Keratinocyte (primary cell): ENCODE results near the gene NR2C2AP. TPM values are rescaled to one million over a fixed set of nuclear protein-coding genes. Genes with fewer than 3 reads are reported as not detected.

ENCODE experiments used
- DNase-seq: peaks from one replicate; pipeline ENCODE4 v3.0.0-alpha.2; 2011; ENCODE audit warnings: low read depth, missing footprints, low spot score
- FAIRE-seq: peaks from 2 replicates; lab custom pipeline; 2011; peaks lifted over from hg19 to GRCh38; lab: Jason Lieb, UNC
- H2AFZ ChIP-seq: 2 replicates; pipeline ENCODE4 v1.6.0; 2012; ENCODE audit warnings: low read length, control low read depth, inconsistent platforms; ENCODE audit not compliant: control insufficient read depth
- H3K27ac ChIP-seq: 2 replicates; pipeline ENCODE4 v1.5.1; 2011; ENCODE audit warnings: low read length; ENCODE audit not compliant: control insufficient read depth, insufficient read depth
- H3K27me3 ChIP-seq: 3 replicates; pipeline ENCODE4 v1.6.0; 2011; ENCODE audit warnings: low read length; ENCODE audit not compliant: control insufficient read depth, insufficient read depth; ENCODE audit errors: extremely low read depth
- H3K36me3 ChIP-seq, 2 experiments: 2 replicates in 1 of 2; 3 replicates in 1 of 2; pipeline ENCODE4 v1.5.1; 2011; ENCODE audit warnings: low read length in 2 of 2, mild to moderate bottlenecking in 1 of 2; ENCODE audit not compliant: control insufficient read depth in 2 of 2, insufficient read depth in 2 of 2; ENCODE audit errors: extremely low read depth in 1 of 2
- H3K4me1 ChIP-seq: 3 replicates; pipeline ENCODE4 v1.5.1; 2011; ENCODE audit warnings: low read length; ENCODE audit not compliant: control insufficient read depth, insufficient read depth; ENCODE audit errors: extremely low read depth
- H3K4me2 ChIP-seq: 3 replicates; pipeline ENCODE4 v1.6.0; 2011; ENCODE audit warnings: low read depth, low read length; ENCODE audit not compliant: control insufficient read depth, insufficient read depth; ENCODE audit errors: extremely low read depth
- H3K4me3 ChIP-seq, 3 experiments: fragments of 200-600 bp in 1 of 3; sonication (generic) in 1 of 3; 2 replicates in 2 of 3; 3 replicates in 1 of 3; pipeline ENCODE4 v1.5.1; 2011 to 2016; ENCODE audit warnings: low read length in 3 of 3, mild to moderate bottlenecking in 3 of 3, control low read depth in 2 of 3, inconsistent platforms in 1 of 3, low read depth in 1 of 3, mixed read lengths in 1 of 3, mixed run types in 1 of 3, moderate library complexity in 1 of 3; ENCODE audit not compliant: control insufficient read depth in 2 of 3, insufficient read depth in 2 of 3; ENCODE audit errors: extremely low read depth in 1 of 3
- H3K79me2 ChIP-seq: 2 replicates; pipeline ENCODE4 v1.6.0; 2012; ENCODE audit warnings: low read length; ENCODE audit not compliant: control insufficient read depth, insufficient read depth
- H3K9ac ChIP-seq: 3 replicates; pipeline ENCODE4 v1.6.0; 2011; ENCODE audit warnings: low read length; ENCODE audit not compliant: control insufficient read depth, insufficient read depth; ENCODE audit errors: extremely low read depth
- H3K9me1 ChIP-seq: 3 replicates; pipeline ENCODE4 v1.6.0; 2011; ENCODE audit warnings: low read length; ENCODE audit not compliant: control insufficient read depth, insufficient read depth; ENCODE audit errors: extremely low read depth
- H3K9me3 ChIP-seq: 2 replicates; pipeline ENCODE4 v1.5.1; 2012; ENCODE audit warnings: low read depth, low read length; ENCODE audit not compliant: control insufficient read depth
- H4K20me1 ChIP-seq: 3 replicates; pipeline ENCODE4 v1.6.0; 2011; ENCODE audit warnings: low read length; ENCODE audit not compliant: control insufficient read depth, insufficient read depth; ENCODE audit errors: extremely low read depth
- CTCF ChIP-seq, 3 experiments: IDR thresholded peaks in 1 of 3; conservative IDR thresholded peaks in 1 of 3; optimal IDR thresholded peaks in 1 of 3; 2 replicates in 2 of 3; 3 replicates in 1 of 3; pipeline versions ENCODE3 to v1.5.1; 2011; ENCODE audit warnings: low read length in 3 of 3, mild to moderate bottlenecking in 3 of 3, moderate library complexity in 2 of 3, control low read depth in 1 of 3, inconsistent platforms in 1 of 3; ENCODE audit not compliant: insufficient read depth in 2 of 3; ENCODE audit errors: extremely low read depth in 1 of 3
- EZH2 ChIP-seq: IDR thresholded peaks from one replicate; pipeline ENCODE4 v1.6.1; 2012; ENCODE audit warnings: inconsistent platforms, mild to moderate bottlenecking, low read length, moderate library complexity
- dilution Hi-C: fragments of 300-500 bp; cut with MboI; formaldehyde crosslinking; loops from one replicate; pipeline ENCODE4 v1.7.0; 2020; ENCODE audit warnings: low sequenced_read_pairs; ENCODE audit not compliant: extremely low pct_ligation_motif_present
- polyA plus RNA-seq, 5 experiments: library from polyadenylated mRNA; depleted of rRNA in 3 of 5; stranded (reverse) in 3 of 5; stranded (forward) in 1 of 5; unstranded in 1 of 5; fragments of >200 nt; gene quantifications; 1 replicate in 1 of 5; 2 replicates in 3 of 5; 3 replicates in 1 of 5; pipeline versions ENCODE4 v1.2.1 to v1.2.3, GENCODE V29; 2011 to 2012; ENCODE audit warnings: missing spikeins in 2 of 5, low read depth in 1 of 5, low replicate concordance in 1 of 5

NR2C2AP gene
- polyA plus RNA-seq, 1 donor (not counting 4 experiments of a cell fraction or from before 2014, with no cell fraction given), result 12.3 TPM

DNA sequence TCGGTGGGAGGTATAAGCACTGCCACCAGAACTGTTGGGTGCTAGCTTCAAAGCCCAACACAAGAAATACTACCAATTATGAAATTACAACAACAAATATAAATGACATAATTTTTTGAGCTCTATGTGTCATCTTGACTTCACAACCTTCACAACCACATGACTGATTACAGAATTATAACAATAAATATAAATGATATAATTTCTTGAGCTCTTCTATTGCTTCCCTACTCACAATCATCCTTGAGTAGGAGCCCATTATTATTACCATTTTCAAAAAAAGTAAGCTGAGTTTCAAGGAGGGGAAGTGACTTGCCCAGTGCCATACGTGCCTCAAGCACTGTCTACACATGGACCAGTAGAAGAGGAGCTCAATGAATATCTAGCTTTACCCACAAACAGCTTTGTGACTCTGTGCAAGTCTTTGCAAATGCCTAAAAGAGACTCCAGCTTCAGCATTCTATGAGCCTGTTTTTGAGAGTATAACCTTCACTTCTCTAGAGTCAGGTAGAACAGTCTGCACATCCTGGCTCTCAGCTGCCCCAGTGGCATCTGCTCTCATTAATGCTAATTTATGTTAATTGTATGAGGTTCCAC, 31.1 kb upstream of the NR2C2AP start:
- dilution Hi-C loops, result no loop called here
- Histone ChIP-seq H3K9me1 (no peaks in the 10 kb centered on the region), H3K9me3 (peaks cover 12% of the 10 kb centered on the region), H3K27me3 (no peaks in the 10 kb centered on the region), H3K36me3 (no peaks in the 10 kb centered on the region), H3K79me2 (no peaks in the 10 kb centered on the region), H3K4me3 (no peak overlapping the region), H3K4me2 (no peak overlapping the region), H3K4me1 (no peaks in the 10 kb centered on the region), H3K9ac (no peak overlapping the region), H3K27ac (no peak overlapping the region), H2AFZ (no peak overlapping the region), H4K20me1 (no peaks in the 10 kb centered on the region)
- TF ChIP-seq CTCF (optimal IDR thresholded peaks at IDR 0.05 in 1 of 3, IDR thresholded peaks at IDR 0.05 in 1 of 3, conservative IDR thresholded peaks at IDR 0.05 in 1 of 3; ENCODE audit: extremely low read depth in 1 of 3, insufficient read depth in 2 of 3, low read length in 3 of 3) (no peak), EZH2 (no peak)
- DNase-seq (no peak), FAIRE-seq (no peak)

GRCh38 chr19:19232261-19232721, 29.1 kb upstream of the NR2C2AP start:
- no peak overlapping the region for H3K9ac ChIP-seq
- no peak overlapping the region for H3K4me3 ChIP-seq
- no peaks in the 10 kb centered on the region for H3K4me1 ChIP-seq
- H4K20me1 ChIP-seq, result no peaks in the 10 kb centered on the region
- FAIRE-seq (no peak), DNase-seq (no peak)
- H3K27me3 ChIP-seq, result no peaks in the 10 kb centered on the region
- no peaks in the 10 kb centered on the region for H3K79me2 ChIP-seq
- peaks cover 12% of the 10 kb centered on the region for H3K9me3 ChIP-seq
- H2AFZ ChIP-seq, result no peak overlapping the region
- dilution Hi-C loops, result no loop called here
- no peaks in the 10 kb centered on the region for H3K36me3 ChIP-seq
- H3K4me2 ChIP-seq, result no peak overlapping the region
- TF ChIP-seq EZH2 (no peak), CTCF (optimal IDR thresholded peaks at IDR 0.05 in 1 of 3, IDR thresholded peaks at IDR 0.05 in 1 of 3, conservative IDR thresholded peaks at IDR 0.05 in 1 of 3; ENCODE audit: extremely low read depth in 1 of 3, insufficient read depth in 2 of 3, low read length in 3 of 3) (no peak)
- no peaks in the 10 kb centered on the region for H3K9me1 ChIP-seq
- H3K27ac ChIP-seq, result no peak overlapping the region
